NCI-H2081 treated with DMSO at 0.1 percent for 48 hours (cell line): Measurements from ENCODE around the gene FUBP3.

Experiments used
- DNase-seq: peaks from one replicate; lab custom pipeline; 2025; lab: John Stamatoyannopoulos, UW

Gene FUBP3

DNA sequence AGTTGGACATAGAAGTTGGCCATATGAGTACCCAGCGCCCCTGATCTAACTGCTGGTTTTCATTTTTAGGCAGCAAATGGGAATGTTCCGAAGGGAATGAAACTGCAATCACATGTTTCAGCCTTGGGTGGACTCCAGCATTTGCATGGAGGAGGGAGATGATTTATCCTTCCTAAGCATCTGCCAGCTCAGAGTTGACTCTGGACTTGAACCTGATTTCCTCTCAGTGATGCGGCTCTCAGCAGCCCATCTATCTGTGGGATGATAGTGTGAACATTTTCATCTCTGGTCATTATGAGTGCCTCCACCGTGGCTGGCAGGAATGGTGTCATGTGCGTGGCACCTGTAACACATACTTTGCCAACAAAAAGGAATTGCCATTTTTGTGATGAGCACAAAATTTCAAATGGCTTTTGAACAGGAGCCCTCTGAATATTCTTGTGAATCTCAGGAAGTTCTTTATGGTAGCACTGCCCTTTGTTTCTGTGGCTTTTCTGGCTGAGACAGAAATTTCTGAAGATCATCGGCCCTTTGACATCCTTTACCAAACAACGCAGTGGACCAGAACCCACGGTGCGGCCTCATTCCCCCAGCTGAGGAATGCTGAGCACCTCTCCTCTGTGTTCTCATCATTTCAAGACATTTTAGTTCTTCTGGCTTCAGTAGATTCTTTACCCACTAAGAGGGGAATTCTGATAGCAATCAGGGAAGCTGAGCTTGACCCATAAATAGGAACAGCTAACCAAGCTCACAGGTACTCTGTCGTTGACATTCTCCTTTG lies 28.5 kb downstream of the FUBP3 start:
- no peak for DNase-seq

DNA sequence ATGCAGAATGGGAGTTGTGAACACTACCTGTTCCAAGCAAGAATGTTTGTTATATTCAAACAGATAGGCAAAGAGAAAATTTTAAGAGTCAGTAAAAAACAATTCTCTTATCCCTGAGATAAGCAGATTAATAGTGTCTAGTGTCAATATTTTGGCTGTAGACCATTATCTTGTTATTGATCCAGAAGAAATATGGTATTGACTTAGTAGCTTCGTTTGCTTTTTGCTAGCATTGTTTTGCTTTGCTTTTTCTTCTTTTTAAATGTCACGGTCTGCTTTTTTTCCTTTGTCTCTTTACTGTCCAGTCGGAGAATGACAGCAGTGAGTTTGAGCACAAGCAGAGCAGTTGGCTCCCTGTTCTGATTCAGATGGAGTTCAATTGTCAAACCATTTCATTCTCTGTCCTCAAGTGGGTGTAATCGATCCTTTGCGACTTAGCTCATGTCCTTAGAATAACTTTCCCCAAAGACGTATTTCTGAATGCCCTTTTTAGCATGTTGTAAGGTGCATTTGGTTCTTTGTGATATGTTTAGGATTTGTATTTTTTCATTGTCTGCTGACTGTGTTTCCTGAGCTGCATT lies 29.3 kb downstream of the FUBP3 start:
- DNase-seq = no peak

GRCh38 chr9:130609163-130609562 lies 29.8 kb downstream of the FUBP3 start:
- DNase-seq = no peak

- no peak for DNase-seq
These were observed 31.7 kb downstream of the FUBP3 start for GRCh38 chr9:130610862-130611707.

DNA sequence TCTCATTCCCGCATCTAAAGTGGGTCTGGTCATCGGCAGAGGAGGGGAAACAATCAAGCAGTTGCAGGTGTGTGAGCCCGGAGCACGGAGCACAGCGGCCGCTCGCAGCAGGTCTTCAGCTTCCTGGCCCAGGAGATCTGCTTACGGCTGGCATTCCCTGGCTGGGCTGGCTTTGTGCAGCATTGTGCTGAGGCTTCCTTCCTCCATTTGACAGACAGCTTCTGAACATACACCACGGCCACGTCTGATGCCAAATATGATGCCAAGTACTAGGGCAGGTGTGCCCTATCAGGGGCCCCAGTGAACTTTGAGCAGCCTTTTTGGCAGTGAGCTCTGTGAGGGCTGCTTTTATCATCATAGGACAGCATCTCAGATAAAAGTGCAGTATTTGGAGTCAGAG lies 37.1 kb downstream of the FUBP3 start:
- no peak for DNase-seq

DNA sequence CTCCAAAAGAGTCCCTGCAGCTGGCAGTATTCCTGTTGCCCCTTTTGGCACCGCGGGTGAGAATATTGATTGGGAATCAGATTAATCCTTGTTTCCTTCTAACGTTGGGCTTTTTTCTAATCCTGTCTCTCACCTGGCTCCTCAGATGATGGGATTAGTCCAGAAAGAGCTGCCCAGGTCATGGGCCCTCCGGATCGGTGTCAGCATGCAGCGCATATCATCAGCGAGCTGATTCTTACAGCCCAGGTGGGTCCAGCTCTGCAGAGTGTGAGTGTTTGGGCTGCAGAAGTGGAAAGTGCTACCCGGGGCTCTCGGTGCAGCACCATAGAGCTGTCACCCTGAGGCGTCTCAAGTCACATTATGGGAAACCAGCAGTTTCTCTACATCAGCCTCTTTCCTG lies 44.1 kb downstream of the FUBP3 start:
- no peak for DNase-seq

- no peak for DNase-seq
These were observed 44.8 kb downstream of the FUBP3 start for GRCh38 chr9:130624154-130624553.

- no peak for DNase-seq
These were observed 47.0 kb downstream of the FUBP3 start for GRCh38 chr9:130626249-130626996.

GRCh38 chr9:130627051-130627450 lies 47.7 kb downstream of the FUBP3 start:
- DNase-seq = no peak

DNA sequence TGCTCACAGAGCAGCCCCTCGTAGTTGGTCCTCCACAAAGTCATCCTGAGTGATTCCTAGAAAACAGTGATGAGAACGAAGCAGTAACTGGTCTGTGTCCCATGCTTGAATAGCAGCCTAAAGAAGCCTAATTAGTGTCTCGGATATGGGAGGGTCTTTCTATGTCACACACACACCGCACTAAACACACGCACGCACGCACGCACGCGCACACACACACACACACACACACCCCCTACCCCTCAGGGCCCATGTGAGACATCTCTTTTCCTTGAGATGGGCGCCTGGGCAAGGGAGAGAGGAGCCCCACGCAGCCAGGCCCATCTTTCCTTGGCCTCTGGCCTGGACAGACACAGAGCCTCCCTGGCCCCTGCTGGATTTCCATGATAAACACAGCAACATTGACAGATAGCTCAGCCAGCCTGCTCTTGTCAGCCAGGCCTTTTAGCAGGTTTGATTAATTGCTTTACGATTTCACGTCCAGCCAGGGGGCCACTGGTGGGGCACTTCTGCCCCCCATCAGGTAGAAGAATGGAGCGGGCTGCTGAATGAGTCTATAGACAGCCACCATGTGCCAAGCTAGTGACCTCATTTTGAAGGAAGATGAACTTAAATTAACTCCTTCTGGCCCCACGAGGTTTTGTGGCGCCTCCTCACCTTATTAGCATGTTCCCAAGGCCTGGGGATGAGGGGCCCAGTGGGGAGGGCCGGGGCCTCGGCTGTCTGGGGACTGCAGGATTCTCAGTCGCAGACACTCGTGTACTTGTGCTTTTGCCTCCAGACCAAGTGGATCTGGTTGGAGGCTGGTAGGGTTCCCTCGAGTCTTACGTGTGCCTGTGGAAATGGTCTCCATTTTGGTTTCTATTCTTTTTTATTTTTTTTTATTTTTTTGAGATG lies 48.8 kb downstream of the FUBP3 start:
- no peak for DNase-seq

DNA sequence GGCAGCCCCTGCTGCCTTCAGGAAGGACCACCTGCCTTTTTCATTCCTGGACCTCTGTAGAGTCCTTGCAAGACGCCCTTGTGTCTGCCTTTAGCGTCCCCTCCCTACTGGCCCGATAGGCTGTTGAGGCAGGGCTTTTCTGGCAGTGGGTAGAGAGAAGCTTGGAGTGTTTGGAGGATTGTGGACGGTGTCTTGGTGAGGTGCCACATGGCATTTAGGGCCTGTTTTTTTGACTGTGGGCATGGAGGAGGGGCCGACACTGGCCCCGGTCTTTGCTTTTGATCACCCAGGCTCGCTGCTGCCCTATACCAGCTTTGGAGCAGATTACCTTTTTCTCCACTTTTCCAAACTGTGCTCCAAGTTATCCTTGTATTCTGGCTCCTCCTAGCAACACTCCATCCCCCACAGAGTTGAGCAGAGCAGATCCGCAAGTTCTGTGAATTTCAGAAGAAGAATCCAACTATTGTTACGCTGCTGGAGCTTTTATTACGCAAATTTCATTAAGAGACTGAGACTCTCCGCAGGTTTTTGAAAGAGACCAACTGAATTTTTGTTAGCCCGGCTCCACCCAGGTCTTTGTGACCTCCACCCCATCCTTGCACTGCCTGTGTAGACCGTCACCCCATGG lies 50.2 kb downstream of the FUBP3 start:
- DNase-seq = no peak

DNA sequence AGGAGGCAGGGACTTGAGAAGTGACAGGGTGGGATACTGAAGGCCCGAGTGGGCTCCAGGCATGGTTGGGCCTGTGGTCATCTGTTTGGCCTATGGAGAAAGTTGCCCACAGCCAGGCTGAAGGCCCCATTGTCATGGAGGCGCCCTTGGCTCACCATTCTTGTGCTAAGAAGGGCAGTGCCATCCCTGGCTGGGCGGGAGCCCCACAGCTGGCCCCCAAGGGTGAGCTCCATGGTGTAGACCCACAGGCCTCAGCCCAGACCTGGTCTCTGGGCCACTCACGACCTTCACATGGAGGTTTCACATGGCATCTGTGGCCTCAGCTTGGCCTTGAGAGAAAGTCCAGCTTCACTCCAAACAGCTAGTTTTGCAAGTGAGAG lies 50.7 kb downstream of the FUBP3 start:
- DNase-seq = no peak

GRCh38 chr9:130630506-130631330 lies 51.3 kb downstream of the FUBP3 start:
- DNase-seq = no peak

- no peak for DNase-seq
These were observed 52.1 kb downstream of the FUBP3 start for GRCh38 chr9:130631331-130632080.

DNA sequence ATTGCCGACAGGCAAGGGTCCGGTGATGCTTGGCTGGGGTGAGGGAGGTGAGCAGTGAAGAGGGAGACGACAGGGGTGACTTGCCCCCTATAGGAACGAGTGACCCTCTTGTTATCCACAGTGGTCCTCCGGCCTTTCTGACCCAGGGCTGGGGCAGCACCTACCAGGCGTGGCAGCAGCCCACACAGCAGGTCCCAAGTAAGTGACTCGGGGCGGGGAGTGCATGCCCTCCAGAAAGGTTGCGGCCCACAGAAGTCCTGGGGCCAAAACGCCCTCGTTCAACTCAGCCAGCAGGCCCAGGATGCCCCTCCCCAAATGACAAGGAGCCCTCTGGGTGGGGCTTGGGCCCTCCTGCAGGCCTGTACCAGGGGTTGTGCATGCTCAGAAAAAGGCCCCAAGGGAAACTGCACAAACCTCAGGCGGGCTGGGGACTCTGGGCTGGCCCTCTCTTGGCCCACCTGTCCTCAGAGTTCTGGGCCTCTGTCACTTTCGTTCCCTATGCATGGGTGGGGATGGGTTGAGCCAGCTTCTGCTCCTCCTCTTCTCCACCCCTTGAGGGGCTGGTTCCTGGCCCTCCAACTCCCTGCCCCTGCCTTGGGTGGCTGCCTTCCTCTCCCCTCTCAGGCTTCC lies 52.8 kb downstream of the FUBP3 start:
- DNase-seq = no peak

GRCh38 chr9:130632841-130633240 lies 53.5 kb downstream of the FUBP3 start:
- no peak for DNase-seq

DNA sequence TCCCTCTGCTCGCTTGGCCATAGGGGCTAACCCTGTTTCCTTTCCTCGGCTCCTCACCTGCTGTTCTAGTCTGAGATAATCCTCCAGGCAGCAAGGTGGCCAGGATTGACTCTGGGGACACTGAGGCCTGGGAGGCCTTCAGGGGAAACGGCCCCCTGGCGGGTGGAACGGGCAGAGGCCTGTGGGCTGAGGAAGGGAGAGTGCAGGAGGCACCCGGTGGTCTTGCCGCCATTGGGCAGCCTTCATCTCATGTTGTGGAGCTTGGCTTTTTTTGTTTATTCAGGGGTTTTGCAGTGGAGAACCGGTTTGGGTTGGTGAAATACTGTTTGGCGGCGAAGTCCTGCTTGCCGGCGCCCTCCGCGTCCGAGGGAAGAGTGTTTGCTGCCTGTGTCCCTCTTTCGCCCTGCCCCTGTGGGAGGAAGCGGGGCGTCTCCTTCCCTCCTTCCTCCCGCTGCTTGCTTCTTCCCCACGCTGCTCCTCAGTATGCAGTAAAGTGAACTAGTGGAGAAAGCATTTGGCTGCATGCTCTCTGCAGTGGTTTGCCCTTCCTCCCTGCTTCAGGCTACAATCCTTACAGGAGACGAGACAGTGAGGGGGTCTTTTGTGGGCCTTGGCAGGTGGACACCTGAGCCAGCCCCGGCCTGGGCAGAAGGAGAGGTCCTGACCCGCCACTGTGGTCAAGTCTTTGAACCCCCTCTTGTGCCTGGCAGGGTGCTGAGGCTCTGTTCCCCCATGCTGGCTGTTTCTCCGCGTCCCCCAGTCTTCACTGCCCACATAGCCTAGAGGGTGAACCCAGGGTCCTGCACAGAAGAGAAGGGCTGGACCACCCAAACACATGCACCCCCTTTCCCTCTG lies 54.2 kb downstream of the FUBP3 start:
- DNase-seq = no peak
